Body of pancreas (tissue), 4 donors: ENCODE data around the gene LRRC7.

Source experiments
- CTCF ChIP-seq, 7 experiments: fragments of 450-650 bp in 4 of 7; fragments of 200-600 bp in 3 of 7; sonication (generic) in 3 of 7; IDR thresholded peaks; one replicate each; pipeline ENCODE4 v1.5.1; 2016 to 2019; ENCODE audit warnings: antibody characterized with exemption in 7 of 7
- POLR2A ChIP-seq, 3 donors: fragments of 450-650 bp; IDR thresholded peaks; one replicate each; pipeline ENCODE4 v1.6.1; 2016; ENCODE audit warnings: antibody characterized with exemption in 3 of 3, mild to moderate bottlenecking in 2 of 3

GRCh38 chr1:70091811-70092210, 524.1 kb downstream of the LRRC7 start:
- TF ChIP-seq CTCF (IDR thresholded peaks at IDR 0.05): no peak
- TF ChIP-seq POLR2A (IDR thresholded peaks at IDR 0.05): no peak
